ENCODE measurements around the gene NPW.

DNA sequence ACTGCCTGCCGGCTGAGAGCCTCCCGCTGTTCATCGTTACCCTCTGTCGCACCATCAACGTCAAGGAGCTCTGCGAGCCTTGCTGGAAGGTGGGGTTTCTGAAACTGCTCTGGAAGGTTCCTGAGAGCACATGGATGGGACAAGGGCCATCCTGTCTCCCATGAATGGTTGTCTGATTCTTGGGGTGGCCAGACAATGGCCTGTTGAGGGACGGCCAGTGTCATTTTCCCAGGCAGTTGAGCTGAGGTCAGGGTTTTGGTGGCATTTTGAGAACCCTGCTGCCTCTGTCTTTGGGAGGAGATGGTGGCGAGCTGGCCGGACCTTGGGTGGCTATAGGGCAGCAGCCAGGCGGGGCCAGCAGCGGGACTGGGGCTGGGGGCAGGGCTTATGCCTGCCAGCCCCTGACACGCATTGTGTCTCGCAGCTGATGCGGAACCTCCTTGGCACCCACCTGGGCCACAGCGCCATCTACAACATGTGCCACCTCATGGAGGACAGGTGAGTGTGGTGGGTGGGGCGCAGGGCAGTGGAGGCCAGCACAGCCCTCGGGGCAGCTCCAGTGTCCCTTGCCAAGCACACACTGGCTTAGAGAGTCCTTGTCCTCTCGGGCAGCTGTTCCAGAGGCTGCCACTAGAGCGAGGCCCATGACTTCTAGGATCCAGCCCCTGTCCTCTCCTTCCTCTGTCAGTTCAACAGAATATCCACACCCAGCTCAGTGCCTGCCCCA lies 37.3 kb downstream of the NPW start:
- TF ChIP-seq FOXM1 (IDR thresholded peaks at IDR 0.05; ENCODE audit: borderline replicate concordance) (no peak), SP1 (IDR thresholded peaks at IDR 0.05) (no peak), BHLHE40 (IDR thresholded peaks at IDR 0.05; ENCODE audit: borderline replicate concordance) (no peak), SUZ12 (IDR thresholded peaks at IDR 0.05) (no peak), TARDBP (IDR thresholded peaks at IDR 0.05) (no peak), ZNF384 (IDR thresholded peaks at IDR 0.05) (no peak), FOXK2 (IDR thresholded peaks at IDR 0.05) (no peak), L3MBTL2 (conservative IDR thresholded peaks at IDR 0.05) (no peak)
- TF ChIP-seq, protein P1, sequence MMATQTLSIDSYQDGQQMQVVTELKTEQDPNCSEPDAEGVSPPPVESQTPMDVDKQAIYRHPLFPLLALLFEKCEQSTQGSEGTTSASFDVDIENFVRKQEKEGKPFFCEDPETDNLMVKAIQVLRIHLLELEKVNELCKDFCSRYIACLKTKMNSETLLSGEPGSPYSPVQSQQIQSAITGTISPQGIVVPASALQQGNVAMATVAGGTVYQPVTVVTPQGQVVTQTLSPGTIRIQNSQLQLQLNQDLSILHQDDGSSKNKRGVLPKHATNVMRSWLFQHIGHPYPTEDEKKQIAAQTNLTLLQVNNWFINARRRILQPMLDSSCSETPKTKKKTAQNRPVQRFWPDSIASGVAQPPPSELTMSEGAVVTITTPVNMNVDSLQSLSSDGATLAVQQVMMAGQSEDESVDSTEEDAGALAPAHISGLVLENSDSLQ (IDR thresholded peaks at IDR 0.05), result no peak

Measured in HEK293T (cell line).